RWPE2 (cell line): ENCODE measurements around the gene ZNF536.
"Not testable (repeated sequence)": the region's sequence is repeated elsewhere in the genome, so short reads cannot be mapped to it uniquely, and the experiment has no call there.

Experiments
- ATAC-seq: fragments of 200-7000 bp; cut with Tn5 transposase; 3 replicates; pipeline ENCODE4 v1.9.1; 2021; ENCODE audit warnings: low read depth
- DNase-seq: peaks from one replicate; pipeline ENCODE4 v3.0.0-alpha.2; 2020; ENCODE audit warnings: low spot score
- H3K27ac ChIP-seq: fragments of 450-650 bp; 2 replicates; pipeline ENCODE4 v1.5.1; 2017; ENCODE audit warnings: mild to moderate bottlenecking; ENCODE audit not compliant: poor library complexity, severe bottlenecking
- H3K27me3 ChIP-seq: fragments of 250-450 bp; sonication (Bioruptor Pico); 2 replicates; pipeline ENCODE4 v1.5.1; 2021; ENCODE audit warnings: mild to moderate bottlenecking, moderate library complexity; ENCODE audit not compliant: insufficient read depth, poor library complexity, severe bottlenecking
- H3K36me3 ChIP-seq: fragments of 250-450 bp; sonication (Bioruptor Pico); 2 replicates; pipeline ENCODE4 v1.5.1; 2020; ENCODE audit warnings: low read depth, mild to moderate bottlenecking, moderate library complexity
- H3K4me1 ChIP-seq: fragments of 250-450 bp; sonication (Bioruptor Pico); 2 replicates; pipeline ENCODE4 v1.5.1; 2021; ENCODE audit warnings: mild to moderate bottlenecking, moderate library complexity; ENCODE audit not compliant: insufficient read depth, poor library complexity, severe bottlenecking
- H3K4me3 ChIP-seq: fragments of 250-450 bp; sonication (Bioruptor Pico); 2 replicates; pipeline ENCODE4 v1.5.1; 2021; ENCODE audit warnings: mild to moderate bottlenecking, moderate library complexity; ENCODE audit not compliant: severe bottlenecking
- H3K9me3 ChIP-seq: fragments of 250-450 bp; sonication (Bioruptor Pico); 2 replicates; pipeline ENCODE4 v1.5.1; 2021; ENCODE audit warnings: mild to moderate bottlenecking, moderate library complexity; ENCODE audit not compliant: severe bottlenecking
- TF ChIP-seq, protein P1 (sequence below): fragments of 450-650 bp; IDR thresholded peaks from one replicate; pipeline ENCODE4 v1.5.1; 2017; ENCODE audit warnings: mild to moderate bottlenecking, moderate library complexity; ENCODE audit not compliant: poor library complexity, severe bottlenecking

The ZNF536 gene

DNA sequence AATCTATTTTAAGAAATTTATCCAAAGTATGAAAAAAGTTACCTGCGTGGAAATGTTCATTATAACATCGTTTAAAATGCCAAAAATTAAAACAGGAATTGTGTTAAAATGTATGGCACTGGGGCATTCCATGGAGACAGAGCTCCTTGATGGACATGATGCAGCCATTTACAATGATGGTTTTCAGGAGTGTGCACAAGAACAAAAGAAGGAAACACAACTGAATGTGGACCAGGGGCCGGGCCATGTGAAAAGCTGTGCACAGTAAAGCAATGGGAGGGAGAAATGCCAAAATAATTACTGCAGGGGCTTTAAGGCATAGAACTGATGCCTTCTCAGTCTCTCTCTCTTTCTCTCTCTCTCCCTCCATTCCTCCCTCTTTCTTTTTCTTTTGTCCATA, 115.0 kb downstream of the ZNF536 start:
- TF ChIP-seq, protein P1, sequence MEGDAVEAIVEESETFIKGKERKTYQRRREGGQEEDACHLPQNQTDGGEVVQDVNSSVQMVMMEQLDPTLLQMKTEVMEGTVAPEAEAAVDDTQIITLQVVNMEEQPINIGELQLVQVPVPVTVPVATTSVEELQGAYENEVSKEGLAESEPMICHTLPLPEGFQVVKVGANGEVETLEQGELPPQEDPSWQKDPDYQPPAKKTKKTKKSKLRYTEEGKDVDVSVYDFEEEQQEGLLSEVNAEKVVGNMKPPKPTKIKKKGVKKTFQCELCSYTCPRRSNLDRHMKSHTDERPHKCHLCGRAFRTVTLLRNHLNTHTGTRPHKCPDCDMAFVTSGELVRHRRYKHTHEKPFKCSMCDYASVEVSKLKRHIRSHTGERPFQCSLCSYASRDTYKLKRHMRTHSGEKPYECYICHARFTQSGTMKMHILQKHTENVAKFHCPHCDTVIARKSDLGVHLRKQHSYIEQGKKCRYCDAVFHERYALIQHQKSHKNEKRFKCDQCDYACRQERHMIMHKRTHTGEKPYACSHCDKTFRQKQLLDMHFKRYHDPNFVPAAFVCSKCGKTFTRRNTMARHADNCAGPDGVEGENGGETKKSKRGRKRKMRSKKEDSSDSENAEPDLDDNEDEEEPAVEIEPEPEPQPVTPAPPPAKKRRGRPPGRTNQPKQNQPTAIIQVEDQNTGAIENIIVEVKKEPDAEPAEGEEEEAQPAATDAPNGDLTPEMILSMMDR = no peak

DNA sequence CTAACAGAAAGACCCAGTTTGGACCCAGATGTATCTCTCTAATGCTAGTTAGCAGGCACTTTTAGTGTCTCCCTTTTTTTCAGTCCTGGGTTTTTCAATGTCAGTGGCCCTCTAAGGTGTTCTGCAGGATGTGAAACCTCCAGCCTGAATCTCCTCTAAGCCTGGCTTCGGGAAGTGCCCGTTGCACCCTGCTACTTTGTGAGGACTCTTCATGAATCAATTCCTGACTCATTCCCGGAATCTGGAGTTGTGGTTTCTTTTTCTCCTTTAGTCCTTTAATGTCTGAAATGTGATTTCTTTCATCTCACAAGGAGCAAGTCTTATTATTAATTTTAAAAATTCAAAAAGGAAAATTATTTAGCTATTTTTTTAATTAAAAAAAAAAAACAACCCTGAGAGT, 116.0 kb downstream of the ZNF536 start:
- no peaks in the 10 kb centered on the region for H3K36me3 ChIP-seq
- TF ChIP-seq, protein P1 = no peak
- no peak overlapping the region for H3K4me3 ChIP-seq
- H3K27me3 ChIP-seq = peaks cover 23% of the 10 kb centered on the region
- ATAC-seq = peak; percentile 42; the same call in 1 of the 3 replicates
- H3K9me3 ChIP-seq = no peaks in the 10 kb centered on the region
- H3K27ac ChIP-seq = no peak overlapping the region
- no peaks in the 10 kb centered on the region for H3K4me1 ChIP-seq
- no peak for DNase-seq

More for the DNA sequence above, 115.0 kb downstream of the ZNF536 start:
- DNase-seq = no peak
- Histone ChIP-seq H3K4me3 (no peak overlapping the region), H3K36me3 (no peaks in the 10 kb centered on the region), H3K27ac (no peak overlapping the region), H3K4me1 (no peaks in the 10 kb centered on the region), H3K27me3 (peaks cover 17% of the 10 kb centered on the region), H3K9me3 (no peaks in the 10 kb centered on the region)
- ATAC-seq = no peak

DNA sequence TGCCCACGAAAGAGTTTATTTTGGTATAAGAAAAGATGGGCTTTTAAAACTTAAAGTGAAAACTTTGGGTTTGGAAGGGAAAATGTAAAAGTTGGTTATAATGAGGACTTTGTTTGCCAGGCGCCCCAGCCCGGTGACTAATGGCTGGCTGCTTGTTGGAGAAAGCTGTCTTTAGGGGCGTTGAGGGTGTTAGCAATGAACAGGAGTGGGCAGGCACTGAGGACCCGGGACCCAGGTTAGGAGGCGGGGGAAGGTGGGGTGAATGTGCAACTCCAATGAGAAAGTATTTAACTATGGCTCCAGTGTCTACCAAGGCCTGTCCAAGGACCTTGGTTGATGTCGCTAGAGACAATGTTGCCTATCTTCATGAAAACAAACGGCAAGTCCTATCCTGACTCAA, 118.6 kb downstream of the ZNF536 start:
- Histone ChIP-seq H3K4me1 (no peaks in the 10 kb centered on the region), H3K27me3 (peaks cover 23% of the 10 kb centered on the region), H3K9me3 (no peaks in the 10 kb centered on the region), H3K27ac (no peak overlapping the region), H3K36me3 (no peaks in the 10 kb centered on the region), H3K4me3 (no peak overlapping the region)
- DNase-seq = no peak
- no peak for ATAC-seq
- TF ChIP-seq, protein P1 = no peak

DNA sequence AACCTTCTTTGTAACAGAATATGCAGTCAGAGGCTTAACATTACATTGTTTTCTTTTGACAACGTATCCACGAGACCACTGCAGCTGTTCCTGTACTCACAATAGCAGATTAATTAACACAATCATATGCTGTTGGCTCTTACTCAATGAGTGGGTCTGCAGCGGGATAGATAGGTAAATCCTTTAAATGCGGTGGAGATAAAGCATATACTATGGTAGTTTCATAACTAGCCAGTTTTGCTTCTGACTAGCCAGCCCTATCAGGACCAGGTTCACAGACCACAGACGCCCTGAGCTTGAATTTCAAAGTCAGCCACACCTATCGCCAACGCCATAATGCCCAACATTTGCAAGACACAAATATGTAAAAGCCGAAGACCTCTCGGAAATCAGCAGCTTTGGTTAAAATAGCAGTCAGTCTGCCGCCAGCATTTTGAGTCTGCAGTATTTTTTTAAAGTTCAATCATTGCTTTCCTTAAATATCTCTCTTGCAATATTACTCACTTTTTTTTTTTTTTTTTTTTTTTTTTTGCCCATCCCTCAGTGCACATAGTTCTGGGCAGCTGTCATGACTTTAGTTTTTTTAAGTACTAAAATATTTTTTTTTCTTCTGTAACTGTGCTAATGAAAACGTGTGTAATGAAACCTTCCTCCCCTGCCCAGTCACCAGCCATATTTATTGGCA, 120.5 kb downstream of the ZNF536 start:
- Histone ChIP-seq H3K4me1 (no peaks in the 10 kb centered on the region), H3K9me3 (no peaks in the 10 kb centered on the region), H3K27ac (no peak overlapping the region), H3K36me3 (no peaks in the 10 kb centered on the region), H3K4me3 (no peak overlapping the region), H3K27me3 (peaks cover 23% of the 10 kb centered on the region)
- DNase-seq (no peak), ATAC-seq (no peak)
- TF ChIP-seq, protein P1 = no peak

DNA sequence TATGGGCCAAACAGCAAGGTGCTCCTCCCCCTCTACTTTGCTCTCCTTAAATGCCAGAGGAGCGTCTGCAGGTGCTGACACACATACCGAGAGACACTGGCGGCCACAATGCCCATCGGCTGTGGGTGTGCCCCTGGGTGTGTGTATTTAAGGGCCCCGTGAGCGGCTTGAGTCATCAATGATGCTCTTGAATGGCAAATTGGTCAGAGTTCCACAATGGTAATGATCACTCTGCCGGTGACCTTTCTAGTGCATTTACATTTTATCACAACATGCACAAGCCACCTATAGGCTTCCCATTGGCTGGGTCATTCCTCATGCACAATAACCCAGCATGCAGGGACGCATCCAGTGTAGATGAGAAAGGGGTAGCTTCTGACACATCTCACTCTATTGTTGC, 124.8 kb downstream of the ZNF536 start:
- TF ChIP-seq, protein P1 = no peak
- no peaks in the 10 kb centered on the region for H3K36me3 ChIP-seq
- no peaks in the 10 kb centered on the region for H3K4me1 ChIP-seq
- H3K27ac ChIP-seq = no peak overlapping the region
- ATAC-seq (peak; percentile 58; the same call in 2 of the 3 replicates), DNase-seq (no peak)
- H3K9me3 ChIP-seq = no peaks in the 10 kb centered on the region
- peaks cover 7% of the 10 kb centered on the region for H3K27me3 ChIP-seq
- no peak overlapping the region for H3K4me3 ChIP-seq

DNA sequence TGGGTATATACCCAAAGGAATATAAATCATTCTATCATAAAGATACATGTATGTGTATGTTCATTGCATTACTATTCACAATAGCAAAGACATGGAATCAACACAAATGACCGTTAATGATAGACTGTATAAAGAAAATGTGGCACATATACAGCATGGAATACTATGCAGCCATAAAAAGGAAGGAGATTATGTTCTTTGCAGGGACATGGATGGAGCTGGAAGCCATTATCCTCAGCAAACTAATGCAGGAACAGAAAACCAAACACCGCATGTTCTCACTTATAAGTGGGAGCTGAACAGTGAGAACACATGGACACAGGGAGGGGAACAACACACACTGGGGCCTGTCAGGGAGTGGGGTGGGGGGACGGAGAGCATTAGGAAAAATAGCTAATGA, 125.9 kb downstream of the ZNF536 start:
- not testable (repeated sequence) for DNase-seq, H3K4me1 ChIP-seq, H3K27ac ChIP-seq, H3K4me3 ChIP-seq, H3K27me3 ChIP-seq, H3K36me3 ChIP-seq, ATAC-seq, H3K9me3 ChIP-seq
